Lower leg skin (tissue), 3 donors: Measurements from ENCODE around the gene LRFN2.

ENCODE experiments used
- POLR2A ChIP-seq, 2 donors: fragments of 450-650 bp; IDR thresholded peaks; one replicate each; pipeline ENCODE4 v1.6.1; 2016 to 2017; ENCODE audit warnings: antibody characterized with exemption in 2 of 2, mild to moderate bottlenecking in 1 of 2, moderate library complexity in 1 of 2
- TF ChIP-seq, protein P1 (sequence below), 3 donors: fragments of 450-650 bp; IDR thresholded peaks; one replicate each; pipeline ENCODE4 v1.5.1; 2016; ENCODE audit warnings: antibody characterized with exemption in 3 of 3, mild to moderate bottlenecking in 3 of 3, moderate library complexity in 2 of 3

GRCh38 chr6:40498148-40498547 lies 89.0 kb downstream of the LRFN2 start:
- TF ChIP-seq, protein P1, sequence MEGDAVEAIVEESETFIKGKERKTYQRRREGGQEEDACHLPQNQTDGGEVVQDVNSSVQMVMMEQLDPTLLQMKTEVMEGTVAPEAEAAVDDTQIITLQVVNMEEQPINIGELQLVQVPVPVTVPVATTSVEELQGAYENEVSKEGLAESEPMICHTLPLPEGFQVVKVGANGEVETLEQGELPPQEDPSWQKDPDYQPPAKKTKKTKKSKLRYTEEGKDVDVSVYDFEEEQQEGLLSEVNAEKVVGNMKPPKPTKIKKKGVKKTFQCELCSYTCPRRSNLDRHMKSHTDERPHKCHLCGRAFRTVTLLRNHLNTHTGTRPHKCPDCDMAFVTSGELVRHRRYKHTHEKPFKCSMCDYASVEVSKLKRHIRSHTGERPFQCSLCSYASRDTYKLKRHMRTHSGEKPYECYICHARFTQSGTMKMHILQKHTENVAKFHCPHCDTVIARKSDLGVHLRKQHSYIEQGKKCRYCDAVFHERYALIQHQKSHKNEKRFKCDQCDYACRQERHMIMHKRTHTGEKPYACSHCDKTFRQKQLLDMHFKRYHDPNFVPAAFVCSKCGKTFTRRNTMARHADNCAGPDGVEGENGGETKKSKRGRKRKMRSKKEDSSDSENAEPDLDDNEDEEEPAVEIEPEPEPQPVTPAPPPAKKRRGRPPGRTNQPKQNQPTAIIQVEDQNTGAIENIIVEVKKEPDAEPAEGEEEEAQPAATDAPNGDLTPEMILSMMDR (IDR thresholded peaks at IDR 0.05), result no peak
- no peak for TF ChIP-seq POLR2A (IDR thresholded peaks at IDR 0.05)
